Measurements from ENCODE around the gene NFATC2IP. TPM values are rescaled to one million over a fixed set of nuclear protein-coding genes. Genes with fewer than 3 reads are reported as not detected.
A peak's percentile ranks its signal among the peaks of the same experiment; 100 is the strongest.
"Not testable (repeated sequence)": the region's sequence is repeated elsewhere in the genome, so short reads cannot be mapped to it uniquely, and the experiment has no call there.

NFATC2IP gene
- total RNA-seq, 1 donor from 2014 or later: 18.3 TPM

GRCh38 chr16:28974437-28975157, 23.9 kb downstream of the NFATC2IP start, which contains the start of gene SPNS1:
SPNS1 (plus strand) TSS chr16:28974778; CDS start chr16:28975152, 374 bp downstream.
- DNase-seq: peak; percentile 95

- no peak for DNase-seq
These were observed 24.4 kb downstream of the NFATC2IP start for GRCh38 chr16:28975158-28975599.

GRCh38 chr16:28977703-28978662, 27.2 kb downstream of the NFATC2IP start:
- DNase-seq: no peak

- DNase-seq: not testable (repeated sequence)
These were observed 29.6 kb downstream of the NFATC2IP start for GRCh38 chr16:28980330-28980729.

GRCh38 chr16:28980929-28981328, 30.2 kb downstream of the NFATC2IP start:
- no peak for DNase-seq

GRCh38 chr16:28981517-28981916, 30.8 kb downstream of the NFATC2IP start:
- no peak for DNase-seq

- no peak for DNase-seq
These were observed 31.7 kb downstream of the NFATC2IP start for GRCh38 chr16:28982418-28982817.

- no peak for DNase-seq
These were observed 32.2 kb downstream of the NFATC2IP start for GRCh38 chr16:28982949-28983348.

- DNase-seq: no peak
These were observed 32.9 kb downstream of the NFATC2IP start for GRCh38 chr16:28983644-28984043.

- no peak for DNase-seq
These were observed 33.4 kb downstream of the NFATC2IP start for GRCh38 chr16:28984091-28984490.

- no peak for DNase-seq
These were observed 33.9 kb downstream of the NFATC2IP start, which contains the start of gene LAT for GRCh38 chr16:28984619-28985135. LAT (plus strand) TSS chr16:28985052; CDS start chr16:28985418, 366 bp downstream.

GRCh38 chr16:28985211-28986041, 34.7 kb downstream of the NFATC2IP start:
- DNase-seq: no peak

- no peak for DNase-seq
These were observed 35.3 kb downstream of the NFATC2IP start for GRCh38 chr16:28986046-28986445.

GRCh38 chr16:28986492-28986891, 35.8 kb downstream of the NFATC2IP start:
- DNase-seq: no peak

GRCh38 chr16:28987170-28987853, 36.6 kb downstream of the NFATC2IP start:
- DNase-seq: no peak

GRCh38 chr16:28989363-28989762, 38.6 kb downstream of the NFATC2IP start:
- DNase-seq: no peak

GRCh38 chr16:28990375-28991040, 39.8 kb downstream of the NFATC2IP start:
- no peak for DNase-seq

- no peak for DNase-seq
These were observed 41.0 kb downstream of the NFATC2IP start for GRCh38 chr16:28991687-28992086.

GRCh38 chr16:28992496-28992895, 41.8 kb downstream of the NFATC2IP start:
- DNase-seq: no peak

- DNase-seq: no peak
These were observed 48.1 kb downstream of the NFATC2IP start for GRCh38 chr16:28998837-28999236.

- no peak for DNase-seq
These were observed 48.8 kb downstream of the NFATC2IP start for GRCh38 chr16:28999577-28999976.
